RWPE2 (cell line): Measurements from ENCODE around the gene EPHA6.

Experiments
- ATAC-seq: fragments of 200-7000 bp; cut with Tn5 transposase; 3 replicates; pipeline ENCODE4 v1.9.1; 2021; ENCODE audit warnings: low read depth
- DNase-seq: peaks from one replicate; pipeline ENCODE4 v3.0.0-alpha.2; 2020; ENCODE audit warnings: low spot score
- H3K27ac ChIP-seq: fragments of 450-650 bp; 2 replicates; pipeline ENCODE4 v1.5.1; 2017; ENCODE audit warnings: mild to moderate bottlenecking; ENCODE audit not compliant: poor library complexity, severe bottlenecking
- H3K27me3 ChIP-seq: fragments of 250-450 bp; sonication (Bioruptor Pico); 2 replicates; pipeline ENCODE4 v1.5.1; 2021; ENCODE audit warnings: mild to moderate bottlenecking, moderate library complexity; ENCODE audit not compliant: insufficient read depth, poor library complexity, severe bottlenecking
- H3K36me3 ChIP-seq: fragments of 250-450 bp; sonication (Bioruptor Pico); 2 replicates; pipeline ENCODE4 v1.5.1; 2020; ENCODE audit warnings: low read depth, mild to moderate bottlenecking, moderate library complexity
- H3K4me1 ChIP-seq: fragments of 250-450 bp; sonication (Bioruptor Pico); 2 replicates; pipeline ENCODE4 v1.5.1; 2021; ENCODE audit warnings: mild to moderate bottlenecking, moderate library complexity; ENCODE audit not compliant: insufficient read depth, poor library complexity, severe bottlenecking
- H3K4me3 ChIP-seq: fragments of 250-450 bp; sonication (Bioruptor Pico); 2 replicates; pipeline ENCODE4 v1.5.1; 2021; ENCODE audit warnings: mild to moderate bottlenecking, moderate library complexity; ENCODE audit not compliant: severe bottlenecking
- H3K9me3 ChIP-seq: fragments of 250-450 bp; sonication (Bioruptor Pico); 2 replicates; pipeline ENCODE4 v1.5.1; 2021; ENCODE audit warnings: mild to moderate bottlenecking, moderate library complexity; ENCODE audit not compliant: severe bottlenecking
- CTCF ChIP-seq: fragments of 450-650 bp; IDR thresholded peaks from one replicate; pipeline ENCODE4 v1.5.1; 2017; ENCODE audit warnings: mild to moderate bottlenecking, moderate library complexity; ENCODE audit not compliant: poor library complexity, severe bottlenecking

EPHA6 gene

GRCh38 chr3:97391167-97391566, 576.8 kb downstream of the EPHA6 start:
- DNase-seq (no peak), ATAC-seq (no peak)
- Histone ChIP-seq H3K27me3 (no peaks in the 10 kb centered on the region), H3K4me3 (no peak overlapping the region), H3K27ac (no peak overlapping the region), H3K9me3 (no peaks in the 10 kb centered on the region), H3K4me1 (no peaks in the 10 kb centered on the region), H3K36me3 (no peaks in the 10 kb centered on the region)
- no peak for TF ChIP-seq CTCF

GRCh38 chr3:97409612-97410011, 595.2 kb downstream of the EPHA6 start:
- Histone ChIP-seq H3K27me3 (peaks cover 3% of the 10 kb centered on the region), H3K4me1 (no peaks in the 10 kb centered on the region), H3K4me3 (no peak overlapping the region), H3K36me3 (no peaks in the 10 kb centered on the region), H3K27ac (no peak overlapping the region), H3K9me3 (no peaks in the 10 kb centered on the region)
- DNase-seq (no peak), ATAC-seq (no peak)
- TF ChIP-seq CTCF, result no peak

- no peak overlapping the region for H3K27ac ChIP-seq
- DNase-seq (no peak), ATAC-seq (no peak)
- no peaks in the 10 kb centered on the region for H3K27me3 ChIP-seq
- TF ChIP-seq CTCF, result no peak
- H3K4me3 ChIP-seq, result no peak overlapping the region
- H3K4me1 ChIP-seq, result no peaks in the 10 kb centered on the region
- no peaks in the 10 kb centered on the region for H3K36me3 ChIP-seq
- no peaks in the 10 kb centered on the region for H3K9me3 ChIP-seq
Measured at GRCh38 chr3:97421565-97421964, 607.2 kb downstream of the EPHA6 start.

GRCh38 chr3:97425002-97425401, 610.6 kb downstream of the EPHA6 start:
- Histone ChIP-seq H3K27ac (no peak overlapping the region), H3K4me1 (no peaks in the 10 kb centered on the region), H3K36me3 (no peaks in the 10 kb centered on the region), H3K4me3 (no peak overlapping the region), H3K9me3 (no peaks in the 10 kb centered on the region), H3K27me3 (no peaks in the 10 kb centered on the region)
- ATAC-seq, result no peak
- no peak for TF ChIP-seq CTCF
- DNase-seq, result no peak

- H3K27ac ChIP-seq, result no peak overlapping the region
- DNase-seq, result no peak
- TF ChIP-seq CTCF, result no peak
- ATAC-seq, result no peak
- H3K4me1 ChIP-seq, result no peaks in the 10 kb centered on the region
- no peaks in the 10 kb centered on the region for H3K36me3 ChIP-seq
- no peak overlapping the region for H3K4me3 ChIP-seq
- H3K27me3 ChIP-seq, result no peaks in the 10 kb centered on the region
- H3K9me3 ChIP-seq, result no peaks in the 10 kb centered on the region
Measured at GRCh38 chr3:97430601-97431000, 616.2 kb downstream of the EPHA6 start.
